ENCODE data around the gene MRI1.
"Not testable (repeated sequence)": the region's sequence is repeated elsewhere in the genome, so short reads cannot be mapped to it uniquely, and the experiment has no call there.

The MRI1 gene

GRCh38 chr19:13782537-13782936 is 18.2 kb downstream of the MRI1 start:
- TF ChIP-seq, protein P1, sequence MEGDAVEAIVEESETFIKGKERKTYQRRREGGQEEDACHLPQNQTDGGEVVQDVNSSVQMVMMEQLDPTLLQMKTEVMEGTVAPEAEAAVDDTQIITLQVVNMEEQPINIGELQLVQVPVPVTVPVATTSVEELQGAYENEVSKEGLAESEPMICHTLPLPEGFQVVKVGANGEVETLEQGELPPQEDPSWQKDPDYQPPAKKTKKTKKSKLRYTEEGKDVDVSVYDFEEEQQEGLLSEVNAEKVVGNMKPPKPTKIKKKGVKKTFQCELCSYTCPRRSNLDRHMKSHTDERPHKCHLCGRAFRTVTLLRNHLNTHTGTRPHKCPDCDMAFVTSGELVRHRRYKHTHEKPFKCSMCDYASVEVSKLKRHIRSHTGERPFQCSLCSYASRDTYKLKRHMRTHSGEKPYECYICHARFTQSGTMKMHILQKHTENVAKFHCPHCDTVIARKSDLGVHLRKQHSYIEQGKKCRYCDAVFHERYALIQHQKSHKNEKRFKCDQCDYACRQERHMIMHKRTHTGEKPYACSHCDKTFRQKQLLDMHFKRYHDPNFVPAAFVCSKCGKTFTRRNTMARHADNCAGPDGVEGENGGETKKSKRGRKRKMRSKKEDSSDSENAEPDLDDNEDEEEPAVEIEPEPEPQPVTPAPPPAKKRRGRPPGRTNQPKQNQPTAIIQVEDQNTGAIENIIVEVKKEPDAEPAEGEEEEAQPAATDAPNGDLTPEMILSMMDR (conservative IDR thresholded peaks at IDR 0.05; ENCODE audit: low read depth, low read length): no peak
- no peak for DNase-seq (ENCODE audit: low read depth)
- H3K4me3 ChIP-seq (ENCODE audit: low read length): no peak overlapping the region

- DNase-seq (ENCODE audit: low read depth): no peak
- TF ChIP-seq, protein P1 (conservative IDR thresholded peaks at IDR 0.05; ENCODE audit: low read depth, low read length): no peak
- no peak overlapping the region for H3K4me3 ChIP-seq (ENCODE audit: low read length)
Observed at GRCh38 chr19:13783565-13784500, 19.5 kb downstream of the MRI1 start.

- no peak for DNase-seq (ENCODE audit: low read depth)
- TF ChIP-seq, protein P1 (conservative IDR thresholded peaks at IDR 0.05; ENCODE audit: low read depth, low read length): peak; percentile 74
- H3K4me3 ChIP-seq (ENCODE audit: low read length): no peak overlapping the region
Observed at GRCh38 chr19:13784731-13785452, 20.6 kb downstream of the MRI1 start.

- no peak overlapping the region for H3K4me3 ChIP-seq (ENCODE audit: low read length)
- TF ChIP-seq, protein P1 (conservative IDR thresholded peaks at IDR 0.05; ENCODE audit: low read depth, low read length): no peak
- no peak for DNase-seq (ENCODE audit: low read depth)
Observed at GRCh38 chr19:13788991-13789390, 24.7 kb downstream of the MRI1 start.

GRCh38 chr19:13790354-13790753 is 26.0 kb downstream of the MRI1 start:
- TF ChIP-seq, protein P1 (conservative IDR thresholded peaks at IDR 0.05; ENCODE audit: low read depth, low read length): no peak
- H3K4me3 ChIP-seq (ENCODE audit: low read length): no peak overlapping the region
- DNase-seq (ENCODE audit: low read depth): no peak

DNA sequence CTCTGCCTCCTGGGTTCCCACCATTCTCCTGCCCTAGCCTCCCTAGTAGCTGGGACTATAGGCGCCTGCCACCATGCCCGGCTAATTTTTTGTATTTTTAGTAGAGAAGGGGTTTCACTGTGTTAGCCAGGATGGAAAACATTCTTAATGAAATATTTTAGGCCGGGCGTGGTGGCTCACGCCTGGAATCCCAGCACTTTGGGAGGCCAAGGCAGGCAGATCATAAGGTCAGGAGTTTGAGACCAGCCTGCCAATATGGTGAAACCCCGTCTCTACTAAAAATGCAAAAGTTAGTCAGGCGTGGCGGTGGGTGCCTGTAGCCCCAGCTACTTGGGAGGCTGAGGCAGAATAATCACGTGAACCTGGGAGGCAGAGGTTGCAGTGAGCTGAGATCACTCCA is 29.0 kb downstream of the MRI1 start:
- DNase-seq (ENCODE audit: low read depth); H3K4me3 ChIP-seq (ENCODE audit: low read length): not testable (repeated sequence)

GRCh38 chr19:13794398-13794756 is 30.1 kb downstream of the MRI1 start:
- DNase-seq (ENCODE audit: low read depth): peak; percentile 65
- TF ChIP-seq, protein P1 (conservative IDR thresholded peaks at IDR 0.05; ENCODE audit: low read depth, low read length): no peak

More at GRCh38 chr19:13794398-13794756, 30.1 kb downstream of the MRI1 start:
- peak overlapping the region; percentile 89 for H3K4me3 ChIP-seq (ENCODE audit: low read length)

Measured in retinal pigment epithelial cell (primary cell).